ENCODE results near the gene CACNA1C.

DNA sequence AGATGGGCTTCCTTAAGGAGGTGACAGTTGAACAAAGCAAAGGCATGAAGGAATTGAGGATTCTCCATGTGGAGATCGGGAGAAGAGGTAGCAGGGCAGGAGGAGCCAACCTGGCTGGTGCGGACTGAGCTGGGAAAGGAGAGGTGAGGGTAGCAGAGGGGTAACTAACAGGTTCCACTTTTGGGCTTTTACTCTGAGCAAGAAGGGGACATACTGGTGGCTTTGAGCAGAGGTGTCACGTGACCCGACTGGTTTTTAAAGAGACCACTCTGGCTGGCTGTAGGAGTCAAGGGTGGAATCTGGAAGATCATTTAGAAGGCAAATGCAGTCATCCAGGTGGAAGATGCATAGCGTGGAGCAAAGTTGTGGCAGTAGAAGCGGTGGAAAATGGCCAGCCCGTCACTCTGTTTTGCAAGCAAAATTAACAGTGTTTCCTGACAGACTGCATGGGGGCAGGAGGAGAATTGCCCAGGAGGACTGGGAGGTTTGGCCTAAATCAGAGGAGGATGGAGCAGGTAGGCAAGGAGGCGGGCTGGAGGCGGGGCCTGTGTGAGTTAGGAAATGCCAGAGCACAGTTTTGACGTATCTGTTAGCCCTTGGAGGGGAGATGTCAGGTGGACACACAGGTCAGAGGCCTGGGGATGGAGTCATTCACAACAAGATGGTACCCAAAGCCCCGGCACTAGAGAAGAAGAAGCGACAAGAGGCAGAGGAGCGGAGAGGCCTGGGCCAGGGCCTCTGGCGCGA lies 585.7 kb downstream of the CACNA1C start:
- no peak for TF ChIP-seq POLR2AphosphoS5 (IDR thresholded peaks at IDR 0.05)
- TF ChIP-seq, protein P1, sequence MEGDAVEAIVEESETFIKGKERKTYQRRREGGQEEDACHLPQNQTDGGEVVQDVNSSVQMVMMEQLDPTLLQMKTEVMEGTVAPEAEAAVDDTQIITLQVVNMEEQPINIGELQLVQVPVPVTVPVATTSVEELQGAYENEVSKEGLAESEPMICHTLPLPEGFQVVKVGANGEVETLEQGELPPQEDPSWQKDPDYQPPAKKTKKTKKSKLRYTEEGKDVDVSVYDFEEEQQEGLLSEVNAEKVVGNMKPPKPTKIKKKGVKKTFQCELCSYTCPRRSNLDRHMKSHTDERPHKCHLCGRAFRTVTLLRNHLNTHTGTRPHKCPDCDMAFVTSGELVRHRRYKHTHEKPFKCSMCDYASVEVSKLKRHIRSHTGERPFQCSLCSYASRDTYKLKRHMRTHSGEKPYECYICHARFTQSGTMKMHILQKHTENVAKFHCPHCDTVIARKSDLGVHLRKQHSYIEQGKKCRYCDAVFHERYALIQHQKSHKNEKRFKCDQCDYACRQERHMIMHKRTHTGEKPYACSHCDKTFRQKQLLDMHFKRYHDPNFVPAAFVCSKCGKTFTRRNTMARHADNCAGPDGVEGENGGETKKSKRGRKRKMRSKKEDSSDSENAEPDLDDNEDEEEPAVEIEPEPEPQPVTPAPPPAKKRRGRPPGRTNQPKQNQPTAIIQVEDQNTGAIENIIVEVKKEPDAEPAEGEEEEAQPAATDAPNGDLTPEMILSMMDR (IDR thresholded peaks at IDR 0.05) = no peak
- no peak for TF ChIP-seq POLR2A (IDR thresholded peaks at IDR 0.05)
